Liver (tissue), 9 donors: ENCODE results near the gene PCSK1. TPM values are rescaled to one million over a fixed set of nuclear protein-coding genes. Genes with fewer than 3 reads are reported as not detected.

Source experiments
- DNase-seq: peaks from one replicate; pipeline ENCODE4 v3.0.0-alpha.2; 2017; ENCODE audit warnings: low spot score
- H3K27ac ChIP-seq, 2 donors: one replicate each; pipeline ENCODE4 v1.7.0; 2013; ENCODE audit warnings: inconsistent platforms in 2 of 2, low read length in 2 of 2, control low read depth in 1 of 2, low read depth in 1 of 2, mild to moderate bottlenecking in 1 of 2
- H3K27me3 ChIP-seq, 4 donors: one replicate each; pipeline versions ENCODE4 v1.6.1 to v1.7.0; 2013; ENCODE audit warnings: low read length in 3 of 4, inconsistent platforms in 1 of 4, mild to moderate bottlenecking in 1 of 4, moderate library complexity in 1 of 4; ENCODE audit not compliant: control insufficient read depth in 4 of 4, insufficient read depth in 4 of 4
- H3K36me3 ChIP-seq, 4 donors: one replicate each; pipeline versions ENCODE4 v1.6.1 to v1.7.0; 2013; ENCODE audit warnings: low read length in 3 of 4, mild to moderate bottlenecking in 3 of 4, low read depth in 1 of 4, moderate library complexity in 1 of 4; ENCODE audit not compliant: control insufficient read depth in 4 of 4, insufficient read depth in 3 of 4
- H3K4me1 ChIP-seq, 4 donors: one replicate each; pipeline versions ENCODE4 v1.6.1 to v1.7.0; 2013; ENCODE audit warnings: low read length in 3 of 4, mild to moderate bottlenecking in 3 of 4, moderate library complexity in 1 of 4; ENCODE audit not compliant: control insufficient read depth in 4 of 4, insufficient read depth in 4 of 4
- H3K4me3 ChIP-seq, 3 donors: one replicate each; pipeline versions ENCODE4 v1.6.1 to v1.7.0; 2013; ENCODE audit warnings: low read length in 3 of 3, control low read depth in 1 of 3, low read depth in 1 of 3, mild to moderate bottlenecking in 1 of 3
- H3K9ac ChIP-seq, 2 donors: one replicate each; pipeline ENCODE4 v1.7.0; 2013; ENCODE audit warnings: low read length in 2 of 2, mild to moderate bottlenecking in 2 of 2, moderate library complexity in 2 of 2, control low read depth in 1 of 2, low read depth in 1 of 2
- H3K9me3 ChIP-seq, 4 donors: one replicate each; pipeline versions ENCODE4 v1.6.1 to v1.7.0; 2013; ENCODE audit warnings: low read length in 3 of 4; ENCODE audit not compliant: control insufficient read depth in 4 of 4
- ATF3 ChIP-seq: IDR thresholded peaks from 2 replicates; pipeline ENCODE4 v1.6.1; 2016; ENCODE audit warnings: antibody characterized with exemption
- CTCF ChIP-seq: fragments of 150-350 bp; IDR thresholded peaks from 2 replicates; pipeline ENCODE4 v1.5.1; 2017; ENCODE audit warnings: improper control_type of control experiment, low read depth, low read length; ENCODE audit not compliant: missing input control
- EGR1 ChIP-seq, 2 donors: IDR thresholded peaks; 2 replicates each; pipeline ENCODE4 v1.6.1; 2016 to 2018; ENCODE audit warnings: antibody characterized with exemption in 2 of 2, low read depth in 2 of 2
- FOXA1 ChIP-seq: IDR thresholded peaks from 2 replicates; pipeline ENCODE4 v1.6.1; 2016; ENCODE audit warnings: antibody characterized with exemption
- FOXA2 ChIP-seq: IDR thresholded peaks from 2 replicates; pipeline ENCODE4 v1.6.1; 2016; ENCODE audit warnings: antibody characterized with exemption
- GABPA ChIP-seq, 2 donors: IDR thresholded peaks in 1 of 2; conservative IDR thresholded peaks in 1 of 2; 2 replicates each; pipeline ENCODE4 v1.6.1; 2016; ENCODE audit warnings: antibody characterized with exemption in 2 of 2, mild to moderate bottlenecking in 1 of 2, moderate library complexity in 1 of 2
- HNF4A ChIP-seq, 2 donors: conservative IDR thresholded peaks; 2 replicates each; pipeline ENCODE4 v1.6.1; 2016; ENCODE audit warnings: antibody characterized with exemption in 2 of 2, mild to moderate bottlenecking in 2 of 2
- HNF4G ChIP-seq: IDR thresholded peaks from 2 replicates; pipeline ENCODE4 v1.6.1; 2016; ENCODE audit warnings: antibody characterized with exemption
- JUND ChIP-seq, 2 donors: IDR thresholded peaks; 2 replicates each; pipeline ENCODE4 v1.6.1; 2016; ENCODE audit warnings: antibody characterized with exemption in 2 of 2
- MAX ChIP-seq: IDR thresholded peaks from 2 replicates; pipeline ENCODE4 v1.6.1; 2016; ENCODE audit warnings: antibody characterized with exemption
- NR2F2 ChIP-seq: IDR thresholded peaks from 2 replicates; pipeline ENCODE4 v1.6.1; 2016; ENCODE audit warnings: antibody characterized with exemption
- RAD21 ChIP-seq, 2 donors: IDR thresholded peaks; 2 replicates each; pipeline ENCODE4 v1.6.1; 2016; ENCODE audit warnings: antibody characterized with exemption in 2 of 2, mild to moderate bottlenecking in 2 of 2
- REST ChIP-seq: IDR thresholded peaks from 2 replicates; pipeline ENCODE4 v1.6.1; 2016; ENCODE audit warnings: antibody characterized with exemption, mild to moderate bottlenecking
- RXRA ChIP-seq, 2 donors: IDR thresholded peaks; 2 replicates each; pipeline ENCODE4 v1.6.1; 2017 to 2018; ENCODE audit warnings: antibody characterized with exemption in 2 of 2, mild to moderate bottlenecking in 1 of 2
- SP1 ChIP-seq: IDR thresholded peaks from 2 replicates; pipeline ENCODE4 v1.6.1; 2018; ENCODE audit warnings: antibody characterized with exemption, mild to moderate bottlenecking
- TAF1 ChIP-seq: conservative IDR thresholded peaks from 2 replicates; pipeline ENCODE4 v1.6.1; 2016; ENCODE audit warnings: antibody characterized with exemption, mild to moderate bottlenecking
- YY1 ChIP-seq: IDR thresholded peaks from 2 replicates; pipeline ENCODE4 v1.6.1; 2016; ENCODE audit warnings: antibody characterized with exemption, mild to moderate bottlenecking
- ZBTB33 ChIP-seq: IDR thresholded peaks from 2 replicates; pipeline ENCODE4 v1.6.1; 2016; ENCODE audit warnings: antibody characterized with exemption
- WGBS: extraction: QIAGEN DNeasy Blood & Tissue Kit; methylation state at CpG from one replicate; pipeline ENCODE4 v1.1.7; 2013; 5-methylcytosine and 5-hydroxymethylcytosine counted together
- polyA plus RNA-seq, 2 donors: library from polyadenylated mRNA; stranded (reverse) in 1 of 2; unstranded in 1 of 2; fragments of 200-250 nt in 1 of 2; fragments of >200 nt in 1 of 2; fragmentation: Nextera tagmentation in 1 of 2; extraction: Ambion mirVana in 1 of 2; gene quantifications; one replicate each; pipeline versions ENCODE4 v1.2.1 to v1.2.3, GENCODE V29; 2013 to 2015
- total RNA-seq, 2 donors: library from RNA; depleted of rRNA; stranded (reverse); fragments of >200 nt; gene quantifications; one replicate each; pipeline ENCODE4 v1.2.3, GENCODE V29; 2014
- donor health status: healthy.
- donor health status: healthy.
- donor health status: healthy.
- donor health status: healthy.
- donor health status: healthy.

Gene PCSK1
- total and polyA plus RNA-seq, 4 donors, result 0.01 to 0.09 (median 0.08) TPM

GRCh38 chr5:96342581-96342980 lies 90.5 kb downstream of the PCSK1 start:
- no peak overlapping the region for H3K4me3 ChIP-seq
- H3K9ac ChIP-seq, result no peak overlapping the region
- no peak for DNase-seq
- no peaks in the 10 kb centered on the region for H3K9me3 ChIP-seq
- H3K27ac ChIP-seq, result peak overlapping the region in 1 of 2 donors; percentile 2
- H3K36me3 ChIP-seq, result no peaks in the 10 kb centered on the region
- H3K27me3 ChIP-seq, result no peaks in the 10 kb centered on the region
- H3K4me1 ChIP-seq, result peaks cover 4 to 49% (median 36%) of the 10 kb centered on the region in 4 donors
- WGBS, result 67% methylated on average over 4 of the region's 4 CpGs
- no peak for TF ChIP-seq TAF1
- TF ChIP-seq RAD21 (IDR thresholded peaks at IDR 0.05), result no peak
- TF ChIP-seq MAX, result no peak
- TF ChIP-seq HNF4G, result no peak
- no peak for TF ChIP-seq RXRA (IDR thresholded peaks at IDR 0.05)
- no peak for TF ChIP-seq FOXA2
- no peak for TF ChIP-seq CTCF
- TF ChIP-seq NR2F2, result no peak
- no peak for TF ChIP-seq HNF4A (conservative IDR thresholded peaks at IDR 0.05)
- TF ChIP-seq SP1, result no peak
- TF ChIP-seq ZBTB33, result no peak
- no peak for TF ChIP-seq JUND (IDR thresholded peaks at IDR 0.05)
- no peak for TF ChIP-seq GABPA (IDR thresholded peaks at IDR 0.05 in 1 of 2, conservative IDR thresholded peaks at IDR 0.05 in 1 of 2)
- no peak for TF ChIP-seq EGR1 (IDR thresholded peaks at IDR 0.05; ENCODE audit: low read depth in 2 of 2)
- no peak for TF ChIP-seq FOXA1
- TF ChIP-seq REST, result no peak
- no peak for TF ChIP-seq ATF3
- TF ChIP-seq YY1, result no peak

Other genes starting within 250 kb of the PCSK1 start
- gene CAST, start 229.1 kb upstream of the PCSK1 start, total RNA-seq, result 100 to 1,000 TPM in 1 of 2 donors, 10 to 100 TPM in 1; 89.1 to 126 TPM
- gene CAST, start 229.1 kb upstream of the PCSK1 start, polyA plus RNA-seq, result 10 to 100 TPM; 43.3 to 72.9 TPM